Measurements from ENCODE around the gene PARP12.

GRCh38 chr7:140055833-140056232 lies 6.9 kb downstream of the PARP12 start:
- TF ChIP-seq RFX5 (IDR thresholded peaks at IDR 0.05; ENCODE audit: borderline replicate concordance, low read depth, low read length) (no peak), TAF1 (IDR thresholded peaks at IDR 0.05; ENCODE audit: low read depth, low read length) (no peak)
- TF ChIP-seq, protein P1, sequence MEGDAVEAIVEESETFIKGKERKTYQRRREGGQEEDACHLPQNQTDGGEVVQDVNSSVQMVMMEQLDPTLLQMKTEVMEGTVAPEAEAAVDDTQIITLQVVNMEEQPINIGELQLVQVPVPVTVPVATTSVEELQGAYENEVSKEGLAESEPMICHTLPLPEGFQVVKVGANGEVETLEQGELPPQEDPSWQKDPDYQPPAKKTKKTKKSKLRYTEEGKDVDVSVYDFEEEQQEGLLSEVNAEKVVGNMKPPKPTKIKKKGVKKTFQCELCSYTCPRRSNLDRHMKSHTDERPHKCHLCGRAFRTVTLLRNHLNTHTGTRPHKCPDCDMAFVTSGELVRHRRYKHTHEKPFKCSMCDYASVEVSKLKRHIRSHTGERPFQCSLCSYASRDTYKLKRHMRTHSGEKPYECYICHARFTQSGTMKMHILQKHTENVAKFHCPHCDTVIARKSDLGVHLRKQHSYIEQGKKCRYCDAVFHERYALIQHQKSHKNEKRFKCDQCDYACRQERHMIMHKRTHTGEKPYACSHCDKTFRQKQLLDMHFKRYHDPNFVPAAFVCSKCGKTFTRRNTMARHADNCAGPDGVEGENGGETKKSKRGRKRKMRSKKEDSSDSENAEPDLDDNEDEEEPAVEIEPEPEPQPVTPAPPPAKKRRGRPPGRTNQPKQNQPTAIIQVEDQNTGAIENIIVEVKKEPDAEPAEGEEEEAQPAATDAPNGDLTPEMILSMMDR (IDR thresholded peaks at IDR 0.05; ENCODE audit: control extremely low read depth in 1 of 3, insufficient read depth in 1 of 3, low read depth in 1 of 3, low read length in 3 of 3): no peak

Data from H1 (cell line).